Body of pancreas (tissue), 4 donors: ENCODE data around the gene SIGLEC10. TPM values are rescaled to one million over a fixed set of nuclear protein-coding genes. Genes with fewer than 3 reads are reported as not detected.

Experiments
- ATAC-seq: fragments of 150-250 bp; one replicate; pipeline ENCODE4 v1.9.1; 2016
- DNase-seq, 4 donors: peaks; one replicate each; pipeline ENCODE4 v3.0.0-alpha.2; 2019
- H3K27ac ChIP-seq, 4 donors: fragments of 200-600 bp; sonication (generic); 1 replicate in 3 of 4; 2 replicates in 1 of 4; pipeline versions ENCODE4 v1.5.1 to v1.6.1; 2016 to 2019; ENCODE audit warnings: mild to moderate bottlenecking in 1 of 4, mixed read lengths in 1 of 4, moderate library complexity in 1 of 4
- H3K27me3 ChIP-seq, 2 donors: fragments of 200-600 bp; sonication (generic); one replicate each; pipeline ENCODE4 v1.6.0; 2016; ENCODE audit warnings: mild to moderate bottlenecking in 1 of 2
- H3K36me3 ChIP-seq, 2 donors: fragments of 200-600 bp; sonication (generic); replicated peaks in 1 of 2; 2 replicates each; pipeline ENCODE4 v1.5.1; 2016; ENCODE audit warnings: low read depth in 2 of 2; ENCODE audit not compliant: insufficient read depth in 1 of 2
- H3K4me1 ChIP-seq: fragments of 200-600 bp; sonication (generic); one replicate; pipeline ENCODE4 v1.6.0; 2016
- H3K4me3 ChIP-seq, 2 donors: fragments of 200-600 bp; sonication (generic); 1 replicate in 1 of 2; 2 replicates in 1 of 2; pipeline ENCODE4 v1.5.1; 2016 to 2019
- H3K9me3 ChIP-seq, 3 donors: fragments of 200-600 bp; sonication (generic); 1 replicate in 2 of 3; 2 replicates in 1 of 3; pipeline ENCODE4 v1.5.1; 2016
- POLR2A ChIP-seq, 3 donors: fragments of 450-650 bp; IDR thresholded peaks; one replicate each; pipeline ENCODE4 v1.6.1; 2016; ENCODE audit warnings: antibody characterized with exemption in 3 of 3, mild to moderate bottlenecking in 2 of 3
- WGBS, 2 donors: methylation state at CpG; one replicate each; pipeline ENCODE4 v1.1.5; 2017; 5-methylcytosine and 5-hydroxymethylcytosine counted together
- intact Hi-C: fragments of 100-400 bp; cut with DNase I; formaldehyde crosslinking; loops from one replicate; pipeline ENCODE4 v1.15.1; 2023
- total RNA-seq, 2 donors: library from RNA; depleted of rRNA; stranded (reverse); fragments of >200 nt; gene quantifications; one replicate each; pipeline ENCODE4 v1.1.0, GENCODE V29; 2016
- TF ChIP-seq, protein P1 (sequence below), 7 experiments: fragments of 450-650 bp in 4 of 7; fragments of 200-600 bp in 3 of 7; sonication (generic) in 3 of 7; IDR thresholded peaks; one replicate each; pipeline ENCODE4 v1.5.1; 2016 to 2019; ENCODE audit warnings: antibody characterized with exemption in 7 of 7

Gene SIGLEC10
- total RNA-seq, 2 donors from 2014 or later = 2.0 to 3.9 TPM

DNA sequence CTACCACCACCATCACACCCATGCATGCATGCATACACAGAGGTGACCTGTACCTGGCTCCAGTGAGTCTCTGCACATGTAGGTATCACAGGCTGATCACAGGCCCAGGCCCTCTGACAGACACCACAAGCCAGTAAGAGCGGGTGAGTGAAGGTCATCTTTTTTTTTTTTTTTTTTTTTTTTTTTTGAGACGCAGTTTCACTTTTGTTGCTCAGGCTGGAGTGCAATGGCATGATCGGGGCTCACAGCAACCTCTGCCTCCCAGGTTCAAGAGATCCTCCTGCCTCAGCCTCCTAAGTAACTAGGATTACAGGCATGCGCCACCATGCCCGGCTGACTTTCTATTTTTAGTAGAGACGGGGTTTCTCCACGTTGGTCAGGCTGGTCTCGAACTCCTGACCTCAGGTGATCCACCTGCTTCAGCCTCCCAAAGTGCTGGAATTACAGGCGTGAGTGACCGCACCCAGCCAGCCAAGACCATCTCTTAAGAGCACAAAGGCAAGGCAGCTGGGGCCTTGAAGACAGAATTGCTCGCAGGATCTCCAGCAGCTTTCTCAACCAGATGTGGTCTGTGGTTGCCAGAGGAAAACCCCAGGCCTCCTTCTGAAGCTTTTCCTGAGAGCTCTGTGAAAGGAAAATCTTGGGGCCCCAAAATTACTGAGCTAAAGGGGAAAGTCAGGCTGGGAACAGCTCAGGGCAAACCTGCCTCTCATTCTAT is 41.8 kb downstream of the SIGLEC10 start:
- ATAC-seq = no peak
- H3K27ac ChIP-seq = no peak overlapping the region
- DNase-seq = no peak
- no peaks in the 10 kb centered on the region for H3K27me3 ChIP-seq
- no peak overlapping the region for H3K4me3 ChIP-seq
- intact Hi-C loops = no loop called here
- TF ChIP-seq, protein P1, sequence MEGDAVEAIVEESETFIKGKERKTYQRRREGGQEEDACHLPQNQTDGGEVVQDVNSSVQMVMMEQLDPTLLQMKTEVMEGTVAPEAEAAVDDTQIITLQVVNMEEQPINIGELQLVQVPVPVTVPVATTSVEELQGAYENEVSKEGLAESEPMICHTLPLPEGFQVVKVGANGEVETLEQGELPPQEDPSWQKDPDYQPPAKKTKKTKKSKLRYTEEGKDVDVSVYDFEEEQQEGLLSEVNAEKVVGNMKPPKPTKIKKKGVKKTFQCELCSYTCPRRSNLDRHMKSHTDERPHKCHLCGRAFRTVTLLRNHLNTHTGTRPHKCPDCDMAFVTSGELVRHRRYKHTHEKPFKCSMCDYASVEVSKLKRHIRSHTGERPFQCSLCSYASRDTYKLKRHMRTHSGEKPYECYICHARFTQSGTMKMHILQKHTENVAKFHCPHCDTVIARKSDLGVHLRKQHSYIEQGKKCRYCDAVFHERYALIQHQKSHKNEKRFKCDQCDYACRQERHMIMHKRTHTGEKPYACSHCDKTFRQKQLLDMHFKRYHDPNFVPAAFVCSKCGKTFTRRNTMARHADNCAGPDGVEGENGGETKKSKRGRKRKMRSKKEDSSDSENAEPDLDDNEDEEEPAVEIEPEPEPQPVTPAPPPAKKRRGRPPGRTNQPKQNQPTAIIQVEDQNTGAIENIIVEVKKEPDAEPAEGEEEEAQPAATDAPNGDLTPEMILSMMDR (IDR thresholded peaks at IDR 0.05) = no peak
- no peaks in the 10 kb centered on the region for H3K9me3 ChIP-seq
- no peaks in the 10 kb centered on the region for H3K4me1 ChIP-seq
- H3K36me3 ChIP-seq = no peaks in the 10 kb centered on the region
- 63 to 73% methylated on average over 9 to 11 of the region's 11 CpGs for WGBS, 2 donors

DNA sequence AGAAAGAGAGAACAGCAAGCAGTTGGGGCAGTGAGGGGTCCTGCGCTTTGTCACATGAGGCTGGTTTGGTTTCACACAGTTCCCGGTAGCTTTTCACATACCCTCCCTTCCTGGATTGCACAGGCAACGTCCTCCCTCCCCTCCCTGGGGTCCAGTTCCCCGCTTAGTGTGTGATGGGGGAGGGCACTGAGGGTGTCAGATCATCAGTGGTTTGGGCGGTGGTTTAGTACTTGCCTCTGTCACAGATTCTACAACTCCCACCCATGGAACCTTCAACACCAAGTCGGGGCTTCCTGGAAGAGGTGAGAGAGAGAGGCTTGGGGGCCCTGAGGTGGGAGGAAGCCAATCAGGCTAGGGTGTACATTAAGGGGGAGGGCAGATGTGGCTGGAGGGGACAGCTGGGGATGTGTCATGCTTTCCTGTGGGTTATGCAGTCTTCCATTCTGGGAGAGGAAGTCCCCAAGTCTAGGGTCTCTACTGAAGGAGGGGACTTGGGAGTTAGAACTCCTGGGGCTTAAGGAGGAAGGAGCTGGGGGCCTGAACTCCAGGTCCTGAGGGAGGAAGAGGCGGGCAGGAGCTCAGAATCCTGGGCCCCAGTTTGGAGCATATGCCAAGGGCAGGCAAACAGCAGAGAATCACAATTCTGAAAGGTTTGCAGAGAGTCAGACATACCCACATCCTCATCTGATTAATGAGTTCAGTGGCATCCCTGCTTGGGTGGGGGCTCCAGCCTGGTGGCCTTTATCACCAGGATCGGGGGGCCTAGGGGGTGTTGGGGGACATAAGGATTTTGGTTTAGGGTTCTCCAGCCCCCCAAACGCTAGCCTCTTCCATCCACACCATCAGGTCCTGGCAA is 44.6 kb downstream of the SIGLEC10 start, which contains the start of gene NKG7:
NKG7 (minus strand) TSS at position 6 of the 856 bp plus-strand sequence. CDS start 119 bp downstream, outside the sequence.
- DNase-seq = peak in 1 of 4 donors; percentile 32
- Histone ChIP-seq H3K4me1 (peaks cover 2% of the 10 kb centered on the region), H3K9me3 (no peaks in the 10 kb centered on the region), H3K27me3 (no peaks in the 10 kb centered on the region), H3K27ac (no peak within 1 kb of the TSS), H3K36me3 (no peaks in the 10 kb centered on the region), H3K4me3 (no peak within 1 kb of the TSS)
- no peak for ATAC-seq
- 36 to 42% methylated on average over 7 to 9 of the region's 9 CpGs for WGBS, 2 donors
- intact Hi-C loops = no loop called here
- TF ChIP-seq POLR2A (IDR thresholded peaks at IDR 0.05) = no peak
- TF ChIP-seq, protein P1 (IDR thresholded peaks at IDR 0.05) = no peak

DNA sequence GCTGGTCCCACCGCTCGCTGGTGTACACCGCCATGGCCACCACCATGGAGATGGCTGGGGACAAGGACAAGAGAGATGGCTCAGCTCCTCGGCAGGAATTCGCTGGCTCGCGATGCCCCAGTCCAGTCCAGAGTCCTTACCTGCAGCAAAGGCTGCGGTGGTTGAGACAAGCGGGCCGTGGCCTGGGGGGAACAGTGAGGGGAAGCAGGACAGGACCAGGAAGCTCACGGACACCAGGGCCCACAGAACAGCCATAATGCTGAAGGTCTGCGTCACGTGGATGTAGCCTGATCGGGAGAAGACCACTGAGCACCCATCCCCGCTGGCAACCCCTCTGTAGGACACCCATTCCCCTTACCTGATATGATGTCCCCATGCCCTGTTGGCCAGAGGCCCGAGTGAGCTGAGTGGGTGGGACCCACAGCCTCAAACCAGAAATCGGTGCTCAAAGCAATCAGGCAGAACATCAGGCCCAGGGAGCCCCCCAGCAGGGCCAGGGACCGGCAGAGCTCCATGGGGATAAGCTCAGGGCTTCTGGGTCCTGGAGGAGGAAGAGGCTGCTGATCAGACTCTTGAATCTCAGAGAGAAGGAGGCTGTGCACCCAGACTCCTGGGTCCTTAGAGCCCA is 45.3 kb downstream of the SIGLEC10 start:
- intact Hi-C loops = no loop called here
- no peaks in the 10 kb centered on the region for H3K36me3 ChIP-seq
- no peak for DNase-seq
- no peaks in the 10 kb centered on the region for H3K9me3 ChIP-seq
- peaks cover 5% of the 10 kb centered on the region for H3K4me1 ChIP-seq
- TF ChIP-seq POLR2A (IDR thresholded peaks at IDR 0.05) = no peak
- TF ChIP-seq, protein P1 (IDR thresholded peaks at IDR 0.05) = no peak
- H3K4me3 ChIP-seq = no peak overlapping the region
- ATAC-seq = no peak
- H3K27ac ChIP-seq = no peak overlapping the region
- no peaks in the 10 kb centered on the region for H3K27me3 ChIP-seq
- 77 to 90% methylated on average over 7 to 18 of the region's 18 CpGs for WGBS, 2 donors

GRCh38 chr19:51371186-51371690 is 46.2 kb downstream of the SIGLEC10 start:
- no peak overlapping the region for H3K4me3 ChIP-seq
- 58 to 60% methylated on average over 8 of the region's 8 CpGs for WGBS, 2 donors
- no peak for ATAC-seq
- H3K36me3 ChIP-seq = no peaks in the 10 kb centered on the region
- H3K9me3 ChIP-seq = no peaks in the 10 kb centered on the region
- H3K4me1 ChIP-seq = peaks cover 9% of the 10 kb centered on the region
- no peaks in the 10 kb centered on the region for H3K27me3 ChIP-seq
- intact Hi-C loops = no loop called here
- TF ChIP-seq, protein P1 (IDR thresholded peaks at IDR 0.05) = no peak
- TF ChIP-seq POLR2A (IDR thresholded peaks at IDR 0.05) = no peak
- H3K27ac ChIP-seq = no peak overlapping the region
- no peak for DNase-seq
